B cell (primary cell): ENCODE data around the gene ZFP62. TPM values are rescaled to one million over a fixed set of nuclear protein-coding genes. Genes with fewer than 3 reads are reported as not detected.

ENCODE experiments used
- ATAC-seq: fragments of 200-7000 bp; cut with Tn5 transposase; one replicate; pipeline ENCODE4 v1.10.0; 2021; ENCODE audit warnings: low read depth, mild to moderate bottlenecking, moderate number of reproducible peaks, moderate library complexity
- CTCF ChIA-PET: fragments of 350-600 bp; sonication (Branson Sonifier 250); formaldehyde crosslinking; loops from one replicate; lab custom pipeline; 2021; ENCODE audit warnings: antibody characterized with exemption, inconsistent platforms; lab: Charles Lee
- POLR2A ChIA-PET: fragments of 350-600 bp; sonication (Branson Sonifier 250); formaldehyde crosslinking; loops from one replicate; lab custom pipeline; 2021; ENCODE audit warnings: antibody characterized with exemption; lab: Charles Lee
- DNase-seq: peaks from one replicate; pipeline ENCODE4 v3.0.0; 2013
- H2AFZ ChIP-seq: 2 replicates; pipeline ENCODE4 v1.6.1; 2012; ENCODE audit warnings: mild to moderate bottlenecking, low read depth, low read length; ENCODE audit not compliant: insufficient read depth, poor library complexity, severe bottlenecking
- H3K27ac ChIP-seq, 2 donors: 1 replicate in 1 of 2; 2 replicates in 1 of 2; pipeline ENCODE4 v1.5.1; 2012 to 2013; ENCODE audit warnings: low read length in 2 of 2, mild to moderate bottlenecking in 2 of 2, moderate library complexity in 1 of 2
- H3K27me3 ChIP-seq, 4 experiments: fragments of 200-600 bp in 1 of 4; sonication (generic) in 1 of 4; replicated peaks in 1 of 4; 1 replicate in 2 of 4; 2 replicates in 2 of 4; pipeline versions ENCODE4 v1.6.1 to v1.7.0; 2013 to 2016; ENCODE audit warnings: low read length in 3 of 4, mild to moderate bottlenecking in 2 of 4, mixed read lengths in 1 of 4, moderate library complexity in 1 of 4; ENCODE audit not compliant: insufficient read depth in 4 of 4, control insufficient read depth in 3 of 4; ENCODE audit errors: control extremely low read depth in 1 of 4
- H3K36me3 ChIP-seq, 2 experiments: replicated peaks in 1 of 2; 1 replicate in 1 of 2; 2 replicates in 1 of 2; pipeline versions ENCODE4 v1.6.1 to v1.7.1; 2013; ENCODE audit warnings: low read length in 1 of 2; ENCODE audit not compliant: insufficient read depth in 2 of 2, control insufficient read depth in 1 of 2; ENCODE audit errors: control extremely low read depth in 1 of 2, extremely low read depth in 1 of 2
- H3K4me1 ChIP-seq, 2 donors: fragments of 200-600 bp in 1 of 2; sonication (generic) in 1 of 2; 1 replicate in 1 of 2; 2 replicates in 1 of 2; pipeline versions ENCODE4 v1.5.1 to v1.6.1; 2013 to 2017; ENCODE audit warnings: low read length in 2 of 2; ENCODE audit not compliant: control insufficient read depth in 2 of 2, insufficient read depth in 2 of 2
- H3K4me2 ChIP-seq: replicated peaks from 2 replicates; pipeline ENCODE3; 2012; ENCODE audit warnings: mild to moderate bottlenecking, low read depth, low read length; ENCODE audit not compliant: poor library complexity, severe bottlenecking
- H3K4me3 ChIP-seq, 5 experiments: fragments of 200-600 bp in 1 of 5; sonication (generic) in 1 of 5; 1 replicate in 3 of 5; 2 replicates in 2 of 5; pipeline versions ENCODE4 v1.5.1 to v1.7.0; 2011 to 2016; ENCODE audit warnings: low read length in 4 of 5, mild to moderate bottlenecking in 4 of 5, low read depth in 2 of 5, control low read depth in 1 of 5, moderate library complexity in 1 of 5; ENCODE audit not compliant: insufficient read depth in 1 of 5; ENCODE audit errors: control extremely low read depth in 1 of 5, extremely low read depth in 1 of 5
- H3K79me2 ChIP-seq: fragments of 200-600 bp; sonication (generic); one replicate; pipeline ENCODE4 v1.6.0; 2016; ENCODE audit warnings: low read length; ENCODE audit not compliant: control insufficient read depth, insufficient read depth
- H3K9ac ChIP-seq: fragments of 200-600 bp; sonication (generic); 2 replicates; pipeline ENCODE4 v1.6.1; 2017; ENCODE audit warnings: mild to moderate bottlenecking, low read length, moderate library complexity
- H3K9me3 ChIP-seq, 3 donors: one replicate each; pipeline versions ENCODE4 v1.6.1 to v1.7.1; 2013; ENCODE audit warnings: low read length in 2 of 3; ENCODE audit not compliant: control insufficient read depth in 2 of 3, insufficient read depth in 1 of 3; ENCODE audit errors: control extremely low read depth in 1 of 3
- H4K20me1 ChIP-seq: 2 replicates; pipeline ENCODE4 v1.6.0; 2012; ENCODE audit warnings: mild to moderate bottlenecking, low read length; ENCODE audit not compliant: insufficient read depth, control insufficient read depth, poor library complexity, severe bottlenecking
- H3K27ac Mint-ChIP-seq: one replicate; pipeline ENCODE4 v1.8.0; 2021; ENCODE audit warnings: mixed read lengths
- H3K27me3 Mint-ChIP-seq: one replicate; pipeline ENCODE4 v1.8.0; 2021; ENCODE audit warnings: mixed read lengths
- H3K4me1 Mint-ChIP-seq: one replicate; pipeline ENCODE4 v1.8.0; 2021; ENCODE audit warnings: mixed read lengths
- H3K4me3 Mint-ChIP-seq: one replicate; pipeline ENCODE4 v1.8.0; 2021; ENCODE audit warnings: mixed read lengths
- H3K9me3 Mint-ChIP-seq: one replicate; pipeline ENCODE4 v1.8.0; 2022; ENCODE audit warnings: mixed read lengths; ENCODE audit not compliant: insufficient read depth
- EZH2 ChIP-seq: IDR thresholded peaks from 2 replicates; pipeline ENCODE4 v1.6.1; 2012; ENCODE audit warnings: borderline replicate concordance, low read depth, mild to moderate bottlenecking, moderate library complexity, low read length; ENCODE audit not compliant: insufficient read depth, poor library complexity, severe bottlenecking
- WGBS: methylation state at CpG from one replicate; pipeline ENCODE4 v1.1.5; 2013; ENCODE audit warnings: missing lambda C conversion rate; ENCODE audit not compliant: insufficient coverage; 5-methylcytosine and 5-hydroxymethylcytosine counted together
- intact Hi-C: fragments of 100-400 bp; cut with micrococcal nuclease; formaldehyde crosslinking; loops from one replicate; pipeline ENCODE4 v1.10.0; 2022
- polyA plus RNA-seq: library from polyadenylated mRNA; depleted of rRNA; stranded (reverse); fragments of >200 nt; gene quantifications from 2 replicates; pipeline ENCODE4 v1.2.3, GENCODE V29; 2012
- total RNA-seq, 2 donors: library from RNA; stranded (reverse); fragments of 120-200 nt in 1 of 2; gene quantifications; 1 replicate in 1 of 2; 2 replicates in 1 of 2; pipeline versions ENCODE4 v1.2.3 to v1.2.4, GENCODE V29; 2013 to 2022
- TF ChIP-seq, protein P1 (sequence below): fragments of 200-600 bp; IDR thresholded peaks from one replicate; pipeline ENCODE4 v1.8.0; 2022; ENCODE audit warnings: antibody characterized with exemption, mild to moderate bottlenecking

ZFP62 gene
- total and polyA plus RNA-seq, 2 donors (not counting 1 experiment from before 2014, with no cell fraction given): 19.1 to 61.8 TPM

DNA sequence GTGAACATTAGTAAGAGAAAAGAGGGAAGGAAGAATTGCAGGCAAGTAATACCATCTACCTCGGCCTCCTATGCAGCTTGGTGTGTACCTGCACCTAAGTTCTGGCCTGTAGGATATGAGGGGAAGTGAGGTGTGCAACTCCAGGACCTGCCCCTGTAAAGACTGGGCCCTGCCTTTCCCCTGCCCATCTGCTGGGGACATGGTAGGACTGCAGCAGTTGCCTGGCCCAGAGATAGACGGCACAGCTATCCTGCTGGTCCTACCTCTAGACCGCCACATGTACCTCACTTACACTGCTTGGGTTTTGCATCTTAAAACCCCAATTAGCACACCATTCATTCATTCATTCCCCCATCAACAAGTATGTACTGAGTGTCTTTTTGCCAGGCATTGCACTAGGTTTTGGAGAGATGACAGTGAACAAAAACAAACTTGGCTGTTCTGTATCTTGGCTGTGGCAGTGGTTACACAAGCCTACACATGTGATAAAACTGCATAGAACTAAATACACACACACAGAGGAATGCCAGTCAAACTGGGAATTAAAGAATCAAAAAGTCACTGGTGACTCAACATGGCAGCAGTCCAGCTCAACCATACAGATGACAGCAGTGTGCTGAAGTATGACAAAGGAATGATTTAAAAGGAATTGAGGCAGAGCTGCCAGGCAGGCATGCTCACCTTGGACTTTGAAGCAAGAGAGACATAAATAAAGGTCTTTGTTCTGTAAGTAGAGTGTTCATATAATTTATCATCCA, 35.1 kb downstream of the ZFP62 start:
- H3K4me1 ChIP-seq: peaks cover 22% of the 10 kb centered on the region in 2 donors
- POLR2A ChIA-PET: interaction anchor here (1.1 kb wide), 1 partner anchor 15 kb away, joined by 6 read pairs; no protein-coding TSS in a partner anchor
- H3K4me3 ChIP-seq: no peak overlapping the region
- no peak overlapping the region for H3K4me2 ChIP-seq
- H3K79me2 ChIP-seq: peaks cover 18% of the 10 kb centered on the region
- no peak overlapping the region for H3K27ac ChIP-seq
- DNase-seq (no peak), ATAC-seq (no peak)
- no peak overlapping the region for H3K4me3 Mint-ChIP-seq
- H4K20me1 ChIP-seq: no peaks in the 10 kb centered on the region
- WGBS: 100% methylated on average over 2 of the region's 3 CpGs
- H3K4me1 Mint-ChIP-seq: peaks cover 29% of the 10 kb centered on the region
- no peak overlapping the region for H3K9ac ChIP-seq
- peaks cover 0 to 5% of the 10 kb centered on the region in 2 experiments for H3K36me3 ChIP-seq
- no peak overlapping the region for H2AFZ ChIP-seq
- H3K27me3 Mint-ChIP-seq: no peaks in the 10 kb centered on the region
- TF ChIP-seq, protein P1, sequence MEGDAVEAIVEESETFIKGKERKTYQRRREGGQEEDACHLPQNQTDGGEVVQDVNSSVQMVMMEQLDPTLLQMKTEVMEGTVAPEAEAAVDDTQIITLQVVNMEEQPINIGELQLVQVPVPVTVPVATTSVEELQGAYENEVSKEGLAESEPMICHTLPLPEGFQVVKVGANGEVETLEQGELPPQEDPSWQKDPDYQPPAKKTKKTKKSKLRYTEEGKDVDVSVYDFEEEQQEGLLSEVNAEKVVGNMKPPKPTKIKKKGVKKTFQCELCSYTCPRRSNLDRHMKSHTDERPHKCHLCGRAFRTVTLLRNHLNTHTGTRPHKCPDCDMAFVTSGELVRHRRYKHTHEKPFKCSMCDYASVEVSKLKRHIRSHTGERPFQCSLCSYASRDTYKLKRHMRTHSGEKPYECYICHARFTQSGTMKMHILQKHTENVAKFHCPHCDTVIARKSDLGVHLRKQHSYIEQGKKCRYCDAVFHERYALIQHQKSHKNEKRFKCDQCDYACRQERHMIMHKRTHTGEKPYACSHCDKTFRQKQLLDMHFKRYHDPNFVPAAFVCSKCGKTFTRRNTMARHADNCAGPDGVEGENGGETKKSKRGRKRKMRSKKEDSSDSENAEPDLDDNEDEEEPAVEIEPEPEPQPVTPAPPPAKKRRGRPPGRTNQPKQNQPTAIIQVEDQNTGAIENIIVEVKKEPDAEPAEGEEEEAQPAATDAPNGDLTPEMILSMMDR: no peak
- no peak for TF ChIP-seq EZH2
- CTCF ChIA-PET: interaction anchor here (1.5 to 2.3 kb wide), 2 partner anchors 25 to 41 kb away, joined by 3 to 6 read pairs; no protein-coding TSS in a partner anchor
- no peaks in the 10 kb centered on the region for H3K9me3 Mint-ChIP-seq
- no peaks in the 10 kb centered on the region for H3K27me3 ChIP-seq
- intact Hi-C loops: no loop called here
- H3K27ac Mint-ChIP-seq: no peak overlapping the region
- H3K9me3 ChIP-seq: peaks cover 0 to 6% (median 0%) of the 10 kb centered on the region in 3 donors
